Measurements from ENCODE around the gene MYO6. TPM values are rescaled to one million over a fixed set of nuclear protein-coding genes. Genes with fewer than 3 reads are reported as not detected.
A peak's percentile ranks its signal among the peaks of the same experiment; 100 is the strongest.

MYO6 gene
- total RNA-seq, 1 experiment from 2014 or later: 6.9 TPM

DNA sequence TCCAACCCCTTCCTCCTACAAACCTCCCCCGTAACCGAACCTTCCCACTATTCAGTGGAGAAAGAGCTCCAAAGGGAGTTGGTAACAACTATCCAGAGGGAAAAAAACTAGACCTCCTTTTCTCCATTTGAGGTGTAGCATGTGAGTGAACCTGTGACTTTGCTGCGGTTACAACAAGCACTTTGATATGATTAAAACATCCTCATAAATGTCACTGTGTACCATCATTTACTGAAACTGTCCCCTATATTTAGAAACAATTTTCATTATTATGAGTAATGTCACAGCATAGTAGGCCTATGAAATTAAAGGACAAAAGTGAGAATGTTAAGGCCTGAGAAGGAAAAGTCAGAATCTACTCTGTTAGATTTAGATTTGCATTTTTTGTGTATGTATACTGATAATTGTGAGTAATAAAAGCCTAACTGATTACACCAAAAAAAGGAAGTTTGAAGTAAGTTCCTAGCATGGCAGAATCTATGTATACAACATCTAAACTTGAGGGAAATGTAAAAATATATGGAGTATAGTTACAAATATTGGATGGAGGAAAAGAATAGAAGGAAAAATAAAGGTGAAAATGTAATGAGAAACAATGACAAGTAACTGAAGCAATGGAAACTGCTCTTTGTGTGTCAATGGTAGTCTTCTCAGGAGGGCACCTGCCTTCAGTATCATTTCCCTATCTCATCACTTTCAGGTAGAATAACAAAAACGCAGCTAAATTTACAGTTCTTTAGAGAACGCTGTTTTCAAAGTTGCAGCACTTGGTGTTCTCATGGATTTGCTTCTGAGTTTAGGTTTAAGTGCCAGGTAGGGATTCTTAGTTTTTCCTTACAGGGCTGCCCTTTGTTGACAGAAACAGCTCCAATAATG, 177.5 kb downstream of the MYO6 start:
- Histone ChIP-seq H3K27me3 (no peaks in the 10 kb centered on the region), H3K36me3 (no peaks in the 10 kb centered on the region), H3K9me3 (replicated peaks) (0 out of 2 replicates have a peak, but pooled peaks cover 3% of the 10 kb centered on the region), H3K4me1 (peaks cover 3% of the 10 kb centered on the region; the same call in 1 of the 2 replicates), H3K27ac (no peak overlapping the region), H3K4me3 (no peak overlapping the region)
- no peak for DNase-seq

DNA sequence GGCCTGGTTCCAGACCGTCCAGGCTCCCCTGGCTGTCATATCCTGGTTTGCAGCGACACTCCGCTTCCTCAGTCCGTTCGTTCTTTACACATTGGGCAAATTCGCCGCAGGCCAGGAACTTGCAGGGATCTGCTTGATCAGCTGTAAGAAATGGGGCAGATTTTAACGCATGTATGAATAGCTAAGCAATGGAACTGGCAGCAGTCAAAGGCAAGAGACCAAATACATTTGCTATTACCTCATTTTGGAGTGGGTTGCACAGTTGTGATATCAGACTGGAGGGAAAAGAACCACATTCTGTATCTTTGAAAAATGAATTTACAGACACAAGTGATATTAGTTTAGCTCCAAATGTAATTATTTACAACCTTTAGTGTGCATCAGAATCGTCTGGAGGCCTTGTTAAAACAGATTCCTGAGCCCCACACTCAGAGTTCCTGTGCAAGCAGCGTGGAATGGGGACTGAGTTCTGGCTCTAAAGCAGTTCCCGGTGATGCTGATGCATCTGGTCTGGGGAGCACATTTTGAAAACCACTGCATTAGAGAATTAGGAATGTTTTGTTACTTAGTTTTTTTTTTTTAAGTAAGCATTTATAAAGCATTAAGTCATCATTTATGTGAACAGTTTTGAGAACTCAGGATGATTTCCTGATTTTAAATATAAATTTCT, 182.1 kb downstream of the MYO6 start:
- no peak overlapping the region for H3K27ac ChIP-seq
- H3K4me1 ChIP-seq: peaks cover 7% of the 10 kb centered on the region

DNA sequence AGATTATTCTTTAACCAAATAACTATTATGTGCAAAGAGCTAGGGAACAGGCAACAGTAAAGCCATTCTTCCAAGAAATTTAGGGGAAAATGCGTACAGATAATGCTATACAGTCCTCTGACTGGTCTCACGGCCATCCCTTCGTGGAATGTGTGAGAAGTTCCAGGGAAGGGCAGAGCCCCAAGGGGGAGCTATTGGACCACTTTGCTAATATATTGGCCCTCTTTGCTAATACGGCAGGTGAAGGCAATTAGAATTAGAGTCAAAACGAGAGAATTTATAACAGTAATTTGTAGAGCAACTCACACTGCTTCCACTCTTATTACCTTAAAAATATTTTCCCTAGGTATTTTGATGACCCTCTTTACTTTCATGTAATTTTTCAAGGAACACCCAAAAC, 183.0 kb downstream of the MYO6 start:
- no peaks in the 10 kb centered on the region for H3K27me3 ChIP-seq
- peaks cover 13% of the 10 kb centered on the region for H3K4me1 ChIP-seq
- no peak overlapping the region for H3K4me3 ChIP-seq
- no peaks in the 10 kb centered on the region for H3K9me3 ChIP-seq (replicated peaks)
- H3K36me3 ChIP-seq: no peaks in the 10 kb centered on the region
- peak; percentile 44 to 75 for DNase-seq
- H3K27ac ChIP-seq: no peak overlapping the region

More for the DNA sequence above, 182.1 kb downstream of the MYO6 start:
- Histone ChIP-seq H3K36me3 (no peaks in the 10 kb centered on the region), H3K9me3 (replicated peaks) (no peaks in the 10 kb centered on the region), H3K27me3 (no peaks in the 10 kb centered on the region), H3K4me3 (no peak overlapping the region)
- DNase-seq: no peak

DNA sequence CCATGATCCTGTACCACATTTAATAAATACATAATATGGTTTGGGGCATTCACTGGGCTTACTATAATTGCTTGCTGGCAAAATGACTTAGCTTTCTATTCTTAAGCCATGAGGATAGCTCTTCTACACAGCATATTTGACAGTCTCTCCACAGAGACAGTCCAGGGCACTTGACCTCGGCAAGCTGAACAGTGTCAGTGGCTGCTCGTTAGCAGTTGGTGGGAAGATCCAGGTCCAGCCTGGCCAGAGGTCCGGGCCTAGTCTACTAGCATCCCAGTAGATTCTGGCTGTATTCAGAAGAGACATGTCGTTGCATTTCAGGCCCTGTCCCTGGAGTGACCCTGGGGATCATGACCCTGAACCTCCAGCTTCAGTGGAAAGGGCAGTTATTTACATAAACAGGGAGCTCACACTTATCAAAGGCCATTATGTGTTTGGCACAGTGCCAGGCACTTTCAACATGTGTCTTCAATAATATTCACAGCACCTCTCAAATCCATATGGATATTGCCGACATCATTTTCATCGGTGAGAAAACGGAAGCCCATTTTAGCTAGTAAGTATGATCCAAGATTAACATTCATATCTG, 184.4 kb downstream of the MYO6 start:
- Histone ChIP-seq H3K27me3 (no peaks in the 10 kb centered on the region), H3K4me3 (no peak overlapping the region), H3K36me3 (no peaks in the 10 kb centered on the region), H3K4me1 (peaks cover 13% of the 10 kb centered on the region), H3K9me3 (replicated peaks) (no peaks in the 10 kb centered on the region), H3K27ac (no peak overlapping the region)
- DNase-seq: peak in 1 of 2 experiments; percentile 11

DNA sequence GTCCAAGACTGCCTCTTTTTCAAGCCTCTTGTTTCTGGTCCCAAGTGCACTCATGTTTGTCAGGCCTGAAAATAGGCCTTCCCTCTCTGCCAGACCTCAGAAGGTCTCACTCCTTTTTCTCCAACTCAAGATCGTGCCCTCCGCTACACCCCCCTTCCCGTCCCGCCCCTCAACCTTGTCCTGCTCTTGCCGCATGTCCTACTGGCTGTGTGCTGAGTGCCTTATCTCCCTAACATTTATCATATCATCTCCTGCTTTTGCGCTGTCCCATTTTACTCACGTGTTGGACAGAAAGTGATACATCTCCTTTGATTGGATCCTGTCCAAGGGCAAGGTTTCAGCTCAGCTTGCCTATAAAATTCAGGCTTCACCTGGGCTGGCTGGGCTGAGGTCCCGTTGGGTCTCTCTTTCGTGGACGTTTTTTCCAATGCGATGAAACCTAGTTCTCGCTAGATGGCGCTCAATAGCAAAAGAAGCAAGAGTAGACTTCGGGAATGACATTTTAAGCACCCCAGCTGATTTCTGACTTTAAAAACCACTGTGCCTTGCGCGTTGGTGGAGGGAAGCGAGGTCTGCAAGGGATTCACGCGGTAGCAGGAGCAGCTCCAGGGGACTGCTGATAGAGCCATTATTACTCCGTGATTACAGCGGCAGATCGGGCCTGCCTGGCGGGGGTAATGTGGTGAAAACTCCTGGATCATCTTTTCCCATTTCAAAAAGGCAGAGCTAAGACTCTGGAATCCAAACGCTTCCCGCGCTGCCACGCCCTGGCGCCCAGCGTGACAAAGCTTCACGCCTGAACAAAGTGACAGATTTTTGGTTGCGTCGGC, 185.8 kb downstream of the MYO6 start:
- Histone ChIP-seq H3K27me3 (no peaks in the 10 kb centered on the region), H3K27ac (peak overlapping the region; percentile 71), H3K4me1 (peaks cover 13% of the 10 kb centered on the region), H3K4me3 (peak overlapping the region; percentile 53), H3K36me3 (no peaks in the 10 kb centered on the region), H3K9me3 (replicated peaks) (no peaks in the 10 kb centered on the region)
- peak; percentile 81 to 91 for DNase-seq

DNA sequence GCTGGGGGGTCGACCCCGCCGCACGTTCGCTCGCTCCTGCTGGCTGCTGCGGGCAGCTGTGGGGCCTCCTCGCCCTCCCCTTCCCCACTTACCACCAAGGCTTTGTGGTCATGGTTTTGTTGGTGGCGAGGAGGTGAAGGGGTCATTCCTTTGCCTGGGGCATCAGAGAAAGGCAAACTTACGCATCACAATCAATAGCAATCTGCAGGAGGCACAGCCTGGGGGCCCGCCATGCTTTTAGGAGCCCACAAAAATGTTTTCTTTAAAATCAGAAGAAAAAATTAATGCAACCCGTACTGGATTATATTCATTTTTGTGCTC, 186.4 kb downstream of the MYO6 start:
- Histone ChIP-seq H3K4me1 (peaks cover 13% of the 10 kb centered on the region), H3K4me3 (peak overlapping the region; percentile 53), H3K9me3 (replicated peaks) (no peaks in the 10 kb centered on the region), H3K27ac (peak overlapping the region; percentile 71), H3K27me3 (no peaks in the 10 kb centered on the region), H3K36me3 (no peaks in the 10 kb centered on the region)
- DNase-seq: no peak

DNA sequence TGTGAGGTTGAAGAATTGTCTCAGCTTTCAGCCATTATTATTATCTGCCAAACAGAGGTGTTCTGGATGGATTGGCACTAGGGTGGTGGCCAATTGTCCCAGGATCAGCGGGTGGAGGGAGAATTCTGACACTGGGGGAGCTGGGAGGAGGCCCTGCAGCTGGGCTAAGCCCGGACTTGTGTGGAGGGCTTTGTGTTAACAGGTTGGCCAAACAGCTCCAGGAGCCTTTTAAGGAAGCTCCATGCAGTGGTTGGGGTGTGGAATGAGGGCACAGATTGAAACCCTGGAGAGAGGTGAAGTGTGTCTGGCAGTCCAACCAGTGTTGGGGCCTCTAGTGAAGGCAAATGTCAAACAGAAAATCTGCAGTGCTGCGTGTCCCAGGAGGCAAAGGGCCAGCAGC, 187.6 kb downstream of the MYO6 start:
- Histone ChIP-seq H3K27ac (no peak overlapping the region), H3K4me3 (no peak overlapping the region), H3K36me3 (no peaks in the 10 kb centered on the region), H3K27me3 (no peaks in the 10 kb centered on the region), H3K9me3 (replicated peaks) (no peaks in the 10 kb centered on the region), H3K4me1 (peaks cover 13% of the 10 kb centered on the region)
- DNase-seq: no peak

DNA sequence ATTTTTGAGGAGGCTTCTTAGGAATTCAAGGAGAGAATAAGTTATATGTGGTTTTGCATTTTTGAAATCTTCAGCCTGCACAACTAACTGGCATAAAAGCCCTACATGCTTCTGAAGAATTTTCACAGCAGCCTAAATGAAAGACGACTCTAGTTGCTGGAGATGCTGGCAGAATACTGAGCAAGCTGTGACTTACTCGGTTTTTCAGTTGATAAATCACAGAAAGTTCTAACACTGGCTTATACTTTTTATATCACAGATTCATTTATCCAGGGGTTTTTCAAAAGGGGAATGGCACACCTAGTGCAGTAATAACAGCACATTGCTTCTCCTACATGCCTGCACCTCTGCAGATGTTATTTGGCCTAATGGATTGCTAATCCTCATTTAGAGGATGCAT, 188.8 kb downstream of the MYO6 start:
- Histone ChIP-seq H3K27me3 (no peaks in the 10 kb centered on the region), H3K27ac (no peak overlapping the region), H3K4me1 (peaks cover 14% of the 10 kb centered on the region), H3K9me3 (replicated peaks) (no peaks in the 10 kb centered on the region), H3K4me3 (no peak overlapping the region), H3K36me3 (no peaks in the 10 kb centered on the region)
- no peak for DNase-seq

DNA sequence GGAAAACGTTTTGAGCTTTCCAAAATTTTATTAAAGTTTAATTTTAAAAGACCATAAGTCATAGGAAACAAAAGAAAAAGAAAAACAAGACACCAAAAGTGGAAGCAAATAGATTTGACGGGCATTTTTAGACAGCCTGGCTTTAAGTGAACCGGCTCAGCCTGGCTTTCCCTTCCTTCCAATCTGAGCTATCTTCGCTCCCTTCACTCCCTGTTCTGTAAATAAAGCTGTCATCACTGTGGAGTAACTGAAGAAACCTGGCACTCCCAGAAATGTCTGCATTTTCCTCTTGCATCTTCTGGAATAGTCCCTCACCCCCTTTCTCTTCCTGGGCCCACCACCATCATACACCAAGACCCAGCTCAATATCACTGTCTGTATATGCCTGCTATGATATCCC, 191.5 kb downstream of the MYO6 start:
- Histone ChIP-seq H3K36me3 (no peaks in the 10 kb centered on the region), H3K27ac (no peak overlapping the region), H3K4me1 (peaks cover 26% of the 10 kb centered on the region), H3K4me3 (no peak overlapping the region), H3K9me3 (replicated peaks) (no peaks in the 10 kb centered on the region), H3K27me3 (no peaks in the 10 kb centered on the region)
- no peak for DNase-seq

DNA sequence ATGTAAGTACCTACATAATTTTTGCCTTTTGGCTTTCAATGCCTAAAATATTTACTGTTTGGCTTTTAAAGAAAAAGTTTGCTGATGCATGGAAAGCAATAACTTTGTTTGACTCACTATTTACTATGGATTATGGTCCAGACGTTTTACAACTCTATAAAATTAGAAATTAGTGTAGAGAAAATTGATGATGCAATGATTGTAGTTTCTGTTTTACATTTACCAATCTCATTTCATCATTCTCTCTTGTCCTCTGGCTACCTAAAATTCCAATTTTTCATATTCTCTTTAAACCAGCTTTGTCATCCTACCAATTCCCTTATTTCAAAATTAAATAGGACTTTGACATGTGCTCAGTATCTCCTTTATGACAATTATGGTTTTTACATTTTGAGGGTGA, 192.5 kb downstream of the MYO6 start:
- Histone ChIP-seq H3K27me3 (no peaks in the 10 kb centered on the region), H3K9me3 (replicated peaks) (no peaks in the 10 kb centered on the region), H3K4me1 (peaks cover 19% of the 10 kb centered on the region), H3K4me3 (no peak overlapping the region), H3K27ac (no peak overlapping the region), H3K36me3 (no peaks in the 10 kb centered on the region)
- no peak for DNase-seq

DNA sequence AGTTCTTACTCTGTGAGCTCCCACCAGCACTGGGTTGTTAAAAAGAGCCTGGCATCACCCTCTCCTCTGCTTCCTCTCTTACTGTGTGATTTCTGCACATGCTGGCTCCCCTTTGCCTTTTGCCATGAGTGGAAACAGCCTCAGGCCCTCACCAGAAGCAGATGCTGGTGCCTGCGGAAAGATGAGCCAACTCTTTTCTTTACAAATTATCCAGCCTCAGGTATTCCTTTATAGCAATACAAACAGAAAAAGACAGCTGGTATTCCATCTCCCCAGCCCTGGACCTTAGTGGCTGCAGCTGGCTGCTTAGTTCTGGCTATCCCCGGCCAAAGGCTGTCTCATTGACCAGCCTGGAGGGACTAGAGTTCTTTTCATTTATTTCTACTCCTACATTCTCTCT, 194.3 kb downstream of the MYO6 start:
- no peak overlapping the region for H3K4me3 ChIP-seq
- H3K27me3 ChIP-seq: no peaks in the 10 kb centered on the region
- peaks cover 16% of the 10 kb centered on the region for H3K4me1 ChIP-seq
- no peaks in the 10 kb centered on the region for H3K9me3 ChIP-seq (replicated peaks)
- no peaks in the 10 kb centered on the region for H3K36me3 ChIP-seq
- DNase-seq: peak; percentile 48 to 67
- H3K27ac ChIP-seq: no peak overlapping the region

- H3K36me3 ChIP-seq: no peaks in the 10 kb centered on the region
- peaks cover 16% of the 10 kb centered on the region for H3K4me1 ChIP-seq
- no peaks in the 10 kb centered on the region for H3K9me3 ChIP-seq (replicated peaks)
- no peak overlapping the region for H3K4me3 ChIP-seq
- no peaks in the 10 kb centered on the region for H3K27me3 ChIP-seq
- no peak overlapping the region for H3K27ac ChIP-seq
- peak in 1 of 2 experiments; percentile 12 for DNase-seq
Measured at GRCh38 chr6:75946146-75946831, 197.2 kb downstream of the MYO6 start.

DNA sequence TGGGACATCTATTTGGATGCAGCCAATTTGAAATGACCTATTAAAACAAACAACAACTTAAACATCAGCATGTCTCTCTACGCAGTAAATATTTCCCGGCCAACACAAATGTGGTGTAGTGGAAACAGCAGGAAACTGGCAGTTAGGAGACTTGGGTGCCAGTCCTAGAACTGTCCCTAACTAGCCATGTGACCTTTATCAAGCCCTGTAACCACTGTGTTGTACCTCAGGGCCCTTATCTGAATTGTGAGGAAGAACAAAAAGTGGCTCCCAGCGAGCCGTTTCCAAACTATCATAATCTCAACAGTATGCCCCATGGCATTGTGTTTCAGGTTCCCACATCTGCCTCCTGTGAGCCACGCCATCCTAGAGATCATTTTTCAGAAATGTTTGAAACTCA, 198.9 kb downstream of the MYO6 start:
- H3K4me1 ChIP-seq: peaks cover 15% of the 10 kb centered on the region
- no peaks in the 10 kb centered on the region for H3K9me3 ChIP-seq (replicated peaks)
- DNase-seq: no peak
- no peaks in the 10 kb centered on the region for H3K27me3 ChIP-seq
- H3K36me3 ChIP-seq: no peaks in the 10 kb centered on the region
- no peak overlapping the region for H3K4me3 ChIP-seq
- no peak overlapping the region for H3K27ac ChIP-seq

GRCh38 chr6:75952128-75952527, 203.1 kb downstream of the MYO6 start:
- H3K4me1 ChIP-seq: no peaks in the 10 kb centered on the region
- H3K9me3 ChIP-seq (replicated peaks): no peaks in the 10 kb centered on the region
- H3K27me3 ChIP-seq: no peaks in the 10 kb centered on the region
- no peak overlapping the region for H3K27ac ChIP-seq
- no peaks in the 10 kb centered on the region for H3K36me3 ChIP-seq
- DNase-seq: no peak
- H3K4me3 ChIP-seq: no peak overlapping the region

Data from SJCRH30 (cell line).